Smooth muscle cell (in vitro differentiated cells): ENCODE results near the gene ARHGEF16. TPM values are rescaled to one million over a fixed set of nuclear protein-coding genes. Genes with fewer than 3 reads are reported as not detected.

Experiments
- DNase-seq: peaks from one replicate; lab custom pipeline; 2025; ENCODE audit not compliant: unreplicated experiment; lab: John Stamatoyannopoulos, UW
- H2AFZ ChIP-seq: fragments of 200-600 bp; sonication (generic); 2 replicates; pipeline ENCODE4 v1.6.0; 2016; ENCODE audit warnings: antibody characterized with exemption, low read depth, mild to moderate bottlenecking
- H3F3A ChIP-seq: fragments of 200-600 bp; sonication (generic); 2 replicates; pipeline ENCODE4 v1.6.0; 2017; ENCODE audit warnings: antibody characterized with exemption, low read depth
- H3K27ac ChIP-seq: fragments of 200-600 bp; sonication (generic); 2 replicates; pipeline ENCODE4 v1.5.1; 2016; ENCODE audit warnings: low read depth, mild to moderate bottlenecking
- H3K27me3 ChIP-seq: fragments of 200-600 bp; sonication (generic); 2 replicates; pipeline ENCODE4 v1.6.1; 2016; ENCODE audit warnings: low read depth, mild to moderate bottlenecking
- H3K36me3 ChIP-seq: fragments of 200-600 bp; sonication (generic); 2 replicates; pipeline ENCODE4 v1.5.1; 2016; ENCODE audit warnings: low read depth
- H3K4me1 ChIP-seq: fragments of 200-600 bp; sonication (generic); 2 replicates; pipeline ENCODE4 v1.5.1; 2016; ENCODE audit warnings: low read depth
- H3K4me2 ChIP-seq: fragments of 200-600 bp; sonication (generic); 2 replicates; pipeline ENCODE4 v1.6.0; 2016; ENCODE audit warnings: mild to moderate bottlenecking
- H3K4me3 ChIP-seq: fragments of 200-600 bp; sonication (generic); 2 replicates; pipeline ENCODE4 v1.5.1; 2016; ENCODE audit warnings: mild to moderate bottlenecking
- H3K79me2 ChIP-seq: fragments of 200-600 bp; sonication (generic); 2 replicates; pipeline ENCODE4 v1.6.0; 2016; ENCODE audit warnings: low read depth, mild to moderate bottlenecking
- H3K9ac ChIP-seq: fragments of 200-600 bp; sonication (generic); 2 replicates; pipeline ENCODE4 v1.6.0; 2016; ENCODE audit warnings: low read depth
- H3K9me3 ChIP-seq: fragments of 200-600 bp; sonication (generic); replicated peaks from 2 replicates; pipeline ENCODE4 v1.5.1; 2016; ENCODE audit warnings: low read depth
- H4K20me1 ChIP-seq: fragments of 200-600 bp; sonication (generic); 2 replicates; pipeline ENCODE4 v1.6.0; 2016; ENCODE audit warnings: low read depth
- WGBS: methylation state at CpG from one replicate; pipeline ENCODE4 v1.1.7; 2016; ENCODE audit warnings: low lambda C conversion rate; 5-methylcytosine and 5-hydroxymethylcytosine counted together
- polyA plus RNA-seq: library from polyadenylated mRNA; unstranded; fragments of >200 nt; fragmentation: Nextera tagmentation; extraction: Ambion mirVana; gene quantifications from 2 replicates; pipeline ENCODE4 v1.2.1, GENCODE V29; 2016
- total RNA-seq: library from RNA; depleted of rRNA; stranded (reverse); fragments of >200 nt; gene quantifications from 2 replicates; pipeline ENCODE4 v1.2.3, GENCODE V29; 2014
- TF ChIP-seq, protein P1 (sequence below): fragments of 200-600 bp; sonication (generic); IDR thresholded peaks from 2 replicates; pipeline ENCODE4 v1.5.1; 2017; ENCODE audit warnings: borderline replicate concordance, mild to moderate bottlenecking, antibody characterized with exemption; ENCODE audit not compliant: insufficient read depth, poor library complexity, severe bottlenecking

The ARHGEF16 gene
- total and polyA plus RNA-seq, 2 experiments from 2014 or later: 4.6 to 6.9 TPM

DNA sequence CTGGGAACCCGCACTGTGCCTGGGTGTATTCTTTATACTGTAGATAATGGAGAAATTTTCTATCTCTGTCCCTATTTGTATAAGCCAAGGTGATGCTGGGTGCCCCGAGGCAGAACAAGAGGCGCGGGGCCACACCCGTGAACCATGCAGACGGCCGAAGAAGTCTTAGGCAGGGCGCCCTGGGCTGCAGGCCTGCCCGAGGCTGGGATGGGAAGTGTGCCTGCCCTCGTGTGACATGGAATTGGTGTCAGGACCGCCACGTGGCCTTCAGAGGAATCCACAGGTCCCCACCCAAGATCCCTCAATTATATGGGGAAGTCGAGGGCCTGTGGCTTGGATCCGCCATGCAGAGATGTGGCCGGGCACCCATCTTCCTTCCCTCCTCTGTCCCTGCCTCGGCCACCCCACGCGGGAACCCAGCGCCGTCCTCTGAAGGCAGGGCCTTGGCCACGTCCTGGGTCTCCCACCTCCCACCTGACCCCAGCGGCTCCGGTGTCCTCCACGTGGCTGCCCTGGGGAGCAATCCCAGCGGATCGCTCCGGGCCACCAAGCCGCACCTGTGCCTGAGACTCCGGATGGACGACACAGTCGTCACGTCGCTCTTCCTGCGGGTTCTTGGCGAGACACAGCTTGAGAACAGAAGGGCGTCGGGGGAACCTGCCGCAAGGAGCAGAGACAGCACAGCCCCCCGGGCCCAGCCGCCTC is 19.9 kb upstream of the ARHGEF16 start:
- DNase-seq: no peak
- H4K20me1 ChIP-seq: no peaks in the 10 kb centered on the region

DNA sequence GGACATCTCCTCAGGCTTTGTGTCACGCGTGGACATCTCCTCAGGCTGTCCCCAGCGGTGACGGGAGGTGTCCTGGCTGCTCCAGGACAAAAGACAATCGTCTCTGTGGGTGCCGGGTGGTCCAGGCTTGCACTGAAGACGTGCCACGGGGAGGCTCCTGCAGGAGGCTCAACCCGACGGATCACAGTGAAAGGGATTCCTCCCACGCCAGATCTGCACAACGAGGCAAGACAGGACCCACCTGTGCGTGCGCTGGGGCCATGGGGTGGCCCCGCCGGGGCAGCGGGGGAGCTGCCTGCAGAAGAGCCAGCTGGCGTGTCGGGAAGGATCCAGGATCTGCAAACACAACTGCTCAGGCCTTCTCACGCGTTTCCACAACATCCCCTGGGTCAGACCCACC is 18.8 kb upstream of the ARHGEF16 start:
- TF ChIP-seq, protein P1, sequence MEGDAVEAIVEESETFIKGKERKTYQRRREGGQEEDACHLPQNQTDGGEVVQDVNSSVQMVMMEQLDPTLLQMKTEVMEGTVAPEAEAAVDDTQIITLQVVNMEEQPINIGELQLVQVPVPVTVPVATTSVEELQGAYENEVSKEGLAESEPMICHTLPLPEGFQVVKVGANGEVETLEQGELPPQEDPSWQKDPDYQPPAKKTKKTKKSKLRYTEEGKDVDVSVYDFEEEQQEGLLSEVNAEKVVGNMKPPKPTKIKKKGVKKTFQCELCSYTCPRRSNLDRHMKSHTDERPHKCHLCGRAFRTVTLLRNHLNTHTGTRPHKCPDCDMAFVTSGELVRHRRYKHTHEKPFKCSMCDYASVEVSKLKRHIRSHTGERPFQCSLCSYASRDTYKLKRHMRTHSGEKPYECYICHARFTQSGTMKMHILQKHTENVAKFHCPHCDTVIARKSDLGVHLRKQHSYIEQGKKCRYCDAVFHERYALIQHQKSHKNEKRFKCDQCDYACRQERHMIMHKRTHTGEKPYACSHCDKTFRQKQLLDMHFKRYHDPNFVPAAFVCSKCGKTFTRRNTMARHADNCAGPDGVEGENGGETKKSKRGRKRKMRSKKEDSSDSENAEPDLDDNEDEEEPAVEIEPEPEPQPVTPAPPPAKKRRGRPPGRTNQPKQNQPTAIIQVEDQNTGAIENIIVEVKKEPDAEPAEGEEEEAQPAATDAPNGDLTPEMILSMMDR: no peak
- WGBS: 89% methylated on average over 18 of the region's 21 CpGs
- no peaks in the 10 kb centered on the region for H3K27me3 ChIP-seq

More for the DNA sequence above, 19.9 kb upstream of the ARHGEF16 start:
- Histone ChIP-seq H3K36me3 (no peaks in the 10 kb centered on the region), H2AFZ (no peak overlapping the region), H3K27me3 (no peaks in the 10 kb centered on the region), H3K79me2 (no peaks in the 10 kb centered on the region), H3K4me2 (no peak overlapping the region), H3K27ac (no peak overlapping the region), H3K4me1 (no peaks in the 10 kb centered on the region), H3K9me3 (no peaks in the 10 kb centered on the region), H3K9ac (no peak overlapping the region), H3F3A (no peaks in the 10 kb centered on the region), H3K4me3 (no peak overlapping the region)
- WGBS: 94% methylated on average over 40 of the region's 40 CpGs
- TF ChIP-seq, protein P1: no peak

DNA sequence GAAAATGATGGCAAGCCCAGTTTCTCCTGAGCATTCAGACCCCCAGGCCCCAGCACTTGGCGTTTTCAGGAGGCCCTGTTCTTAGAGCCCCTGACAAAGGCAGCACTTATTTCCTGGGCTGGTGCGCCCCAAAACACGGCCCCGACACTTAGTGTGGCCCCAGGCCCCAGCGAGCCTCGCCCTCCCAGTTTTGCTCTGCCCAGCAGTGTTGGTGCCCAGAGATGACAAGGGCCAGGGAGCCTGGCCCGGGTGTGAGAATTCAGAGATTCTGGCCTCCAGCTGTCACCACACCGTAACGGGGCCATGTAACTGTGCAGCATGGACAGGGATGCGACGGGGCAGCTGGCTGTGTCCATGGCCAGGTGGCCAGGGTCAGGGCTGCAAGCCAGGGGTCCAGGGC is 18.0 kb upstream of the ARHGEF16 start:
- DNase-seq: no peak
- Histone ChIP-seq H3K36me3 (no peaks in the 10 kb centered on the region), H3K4me1 (no peaks in the 10 kb centered on the region), H3K4me3 (no peak overlapping the region), H3F3A (no peaks in the 10 kb centered on the region), H3K4me2 (no peak overlapping the region), H3K9ac (no peak overlapping the region), H3K27ac (no peak overlapping the region), H3K79me2 (no peaks in the 10 kb centered on the region), H2AFZ (no peak overlapping the region), H3K27me3 (no peaks in the 10 kb centered on the region), H3K9me3 (no peaks in the 10 kb centered on the region), H4K20me1 (no peaks in the 10 kb centered on the region)
- TF ChIP-seq, protein P1: no peak
- WGBS: 93% methylated on average over 11 of the region's 11 CpGs

More for the DNA sequence above, 18.8 kb upstream of the ARHGEF16 start:
- Histone ChIP-seq H3K9me3 (no peaks in the 10 kb centered on the region), H3K4me3 (no peak overlapping the region), H2AFZ (no peak overlapping the region), H4K20me1 (no peaks in the 10 kb centered on the region), H3K9ac (no peak overlapping the region), H3F3A (no peaks in the 10 kb centered on the region), H3K79me2 (no peaks in the 10 kb centered on the region), H3K4me2 (no peak overlapping the region), H3K36me3 (no peaks in the 10 kb centered on the region), H3K4me1 (no peaks in the 10 kb centered on the region), H3K27ac (no peak overlapping the region)
- no peak for DNase-seq

DNA sequence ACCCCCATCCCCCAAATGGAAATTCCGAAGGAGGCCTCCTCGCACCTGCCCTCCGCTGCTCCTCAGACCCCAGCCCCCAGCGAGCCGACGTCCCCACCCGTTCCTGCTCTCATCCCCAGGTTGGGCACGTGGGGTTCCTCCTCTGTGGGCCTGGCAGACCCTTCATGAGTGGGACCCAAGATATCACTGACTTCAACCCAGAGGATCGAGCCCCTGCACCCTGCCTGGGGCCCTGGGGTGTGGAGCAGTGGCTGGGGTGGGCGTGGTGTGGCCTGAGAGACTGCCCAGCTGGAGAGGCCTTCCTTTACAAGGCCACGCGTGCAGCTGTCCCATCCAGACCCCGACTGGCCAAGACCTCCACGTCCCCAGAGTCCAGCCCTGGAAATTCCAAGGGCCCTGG is 17.6 kb upstream of the ARHGEF16 start:
- no peak overlapping the region for H3K9ac ChIP-seq
- H3K4me2 ChIP-seq: no peak overlapping the region
- WGBS: 93% methylated on average over 12 of the region's 14 CpGs
- no peaks in the 10 kb centered on the region for H3K36me3 ChIP-seq
- H3K79me2 ChIP-seq: no peaks in the 10 kb centered on the region
- no peaks in the 10 kb centered on the region for H4K20me1 ChIP-seq
- no peak overlapping the region for H2AFZ ChIP-seq
- no peak for DNase-seq
- H3K4me3 ChIP-seq: no peak overlapping the region
- no peaks in the 10 kb centered on the region for H3K9me3 ChIP-seq
- TF ChIP-seq, protein P1: no peak
- no peak overlapping the region for H3K27ac ChIP-seq
- no peaks in the 10 kb centered on the region for H3K4me1 ChIP-seq
- H3F3A ChIP-seq: no peaks in the 10 kb centered on the region
- no peaks in the 10 kb centered on the region for H3K27me3 ChIP-seq
